NK-92 treated with Interleukin-12 subunit alpha and Interleukin-12 subunit beta, amount 100 ng/mL, for 24 hours (cell line): Measurements from ENCODE around the gene PRDM12.
"Not testable (repeated sequence)": the region's sequence is repeated elsewhere in the genome, so short reads cannot be mapped to it uniquely, and the experiment has no call there.

Experiments
- DNase-seq: peaks from one replicate; lab custom pipeline; 2025; lab: John Stamatoyannopoulos, UW

Gene PRDM12

DNA sequence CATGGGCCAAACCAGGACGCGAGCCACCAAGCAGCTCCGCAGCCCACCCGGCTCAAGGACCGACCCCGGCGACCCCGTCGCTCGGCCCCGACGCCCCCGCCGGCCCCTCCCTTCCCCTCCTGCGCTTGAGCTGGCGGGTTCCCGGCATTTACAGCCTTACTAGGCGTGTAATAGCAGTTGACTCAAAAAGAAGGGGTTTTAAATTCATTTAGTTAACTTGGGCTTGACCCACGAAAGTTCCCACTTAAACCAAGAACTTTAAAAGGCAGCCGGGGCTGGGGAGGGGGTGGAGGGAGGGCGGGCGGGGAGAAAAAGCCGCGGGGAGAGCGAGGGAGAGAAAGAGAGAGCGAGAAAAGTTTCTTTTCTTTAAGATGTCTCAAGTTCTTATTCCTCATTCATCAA, 636 bp downstream of the PRDM12 start:
- no peak for DNase-seq

DNA sequence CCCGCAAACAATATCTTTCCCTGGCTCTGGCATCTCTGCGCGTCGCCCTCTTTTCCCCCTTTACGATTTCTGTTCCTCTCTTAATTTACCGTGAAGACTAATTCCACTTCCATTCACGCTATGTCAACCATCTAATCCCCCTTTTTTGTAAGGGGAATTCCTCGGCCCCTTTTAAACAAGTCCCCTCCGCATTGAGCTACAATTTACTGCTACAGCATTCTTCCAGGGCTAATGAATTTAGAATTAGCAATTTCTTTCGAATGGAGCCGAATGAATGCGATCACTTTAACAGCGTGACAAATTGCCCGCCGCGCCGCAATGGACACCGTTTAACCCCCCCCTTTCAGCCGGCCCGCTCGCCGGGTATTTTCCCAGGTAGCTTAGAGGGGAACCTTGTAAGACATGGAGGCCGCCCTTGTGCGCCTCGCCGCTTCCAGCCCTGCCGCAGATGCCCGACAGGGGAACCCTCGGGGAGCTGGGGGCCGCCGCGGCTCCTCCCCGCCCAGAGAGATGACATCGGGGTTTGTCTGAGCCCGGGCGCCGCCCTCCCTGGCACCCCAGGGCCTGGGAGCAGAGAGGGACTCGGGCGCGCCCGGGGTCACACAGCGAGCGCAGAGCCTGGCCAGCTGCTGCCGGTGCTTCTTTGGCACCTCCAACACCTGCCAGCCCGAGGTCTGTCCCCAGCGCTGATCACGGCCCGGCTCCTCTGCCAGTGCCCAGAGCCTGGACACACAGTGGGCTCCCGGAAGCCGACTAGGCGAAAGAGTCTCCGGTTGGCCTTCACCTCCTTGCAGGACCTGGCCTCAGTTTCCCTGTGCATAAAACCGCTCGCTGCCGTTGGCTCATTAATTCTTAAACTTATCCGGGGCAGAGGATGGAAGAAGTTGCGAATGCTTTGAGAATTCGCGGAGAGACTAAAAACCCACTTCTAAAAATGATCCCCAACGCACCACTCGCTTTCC, 1.3 kb downstream of the PRDM12 start:
- DNase-seq: no peak

DNA sequence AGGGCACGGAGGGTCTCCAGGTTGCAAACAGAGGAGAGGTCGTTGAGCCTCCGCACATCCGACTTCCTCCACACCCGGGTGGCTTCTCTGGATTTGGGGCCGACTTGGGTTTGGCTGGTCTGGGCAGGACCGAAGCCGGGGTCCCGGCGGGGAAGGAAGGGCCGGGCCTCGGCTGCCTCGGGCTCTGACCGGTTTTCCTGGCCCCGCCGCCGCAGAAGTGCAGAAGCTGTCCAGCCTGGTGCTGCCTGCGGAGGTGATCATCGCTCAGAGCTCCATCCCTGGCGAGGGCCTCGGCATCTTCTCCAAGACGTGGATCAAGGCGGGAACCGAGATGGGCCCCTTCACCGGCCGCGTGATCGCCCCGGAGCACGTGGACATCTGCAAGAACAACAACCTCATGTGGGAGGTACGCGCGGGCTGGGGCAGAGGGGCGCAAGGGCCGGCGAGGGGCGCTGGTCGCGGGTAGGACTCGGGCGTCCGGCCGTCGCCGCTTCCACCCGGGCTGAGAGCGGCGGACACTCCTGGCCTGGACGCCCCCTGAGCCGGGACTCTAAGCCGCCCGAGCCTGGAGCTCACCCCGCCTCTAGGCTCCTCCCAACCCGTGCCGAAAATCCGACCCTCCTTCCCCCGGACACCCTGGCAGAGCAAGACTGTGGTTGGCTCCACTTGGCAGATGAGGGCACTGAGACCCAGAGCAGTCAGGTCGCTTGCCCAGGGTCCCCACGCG, 2.2 kb downstream of the PRDM12 start:
- no peak for DNase-seq

DNA sequence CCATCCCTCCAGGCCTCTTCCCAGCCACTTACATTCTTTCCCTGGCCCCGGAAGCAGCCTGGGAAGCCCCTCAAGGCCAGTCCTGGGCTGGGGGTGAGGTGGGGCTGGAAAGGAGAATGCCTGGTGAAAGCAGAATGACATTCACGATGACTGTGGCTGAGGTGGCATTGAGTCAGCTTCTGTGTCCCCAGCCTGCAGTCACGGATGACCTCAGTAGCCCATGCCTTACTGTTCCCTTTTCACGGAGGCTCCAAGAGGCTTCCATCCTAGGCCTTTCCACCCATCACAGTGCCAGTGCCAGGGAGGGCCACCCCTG, 2.7 kb downstream of the PRDM12 start:
- DNase-seq: no peak

DNA sequence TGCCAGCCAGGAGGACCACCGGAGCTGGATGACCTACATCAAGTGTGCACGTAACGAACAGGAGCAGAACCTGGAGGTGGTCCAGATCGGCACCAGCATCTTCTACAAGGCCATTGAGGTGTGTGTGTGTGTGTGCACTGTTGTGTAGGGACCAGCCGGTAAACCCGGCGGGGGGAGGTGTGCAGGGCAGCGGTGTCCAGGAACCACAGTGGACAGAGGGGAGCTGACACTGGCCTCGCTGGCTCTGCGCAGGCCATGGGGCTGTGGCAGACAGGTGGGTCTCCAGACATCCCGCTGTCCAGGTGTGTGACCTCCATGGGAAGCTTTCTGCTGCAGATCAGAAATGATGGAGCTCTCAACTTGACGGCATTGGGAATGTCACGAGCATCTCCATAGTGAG, 3.8 kb downstream of the PRDM12 start:
- no peak for DNase-seq

DNA sequence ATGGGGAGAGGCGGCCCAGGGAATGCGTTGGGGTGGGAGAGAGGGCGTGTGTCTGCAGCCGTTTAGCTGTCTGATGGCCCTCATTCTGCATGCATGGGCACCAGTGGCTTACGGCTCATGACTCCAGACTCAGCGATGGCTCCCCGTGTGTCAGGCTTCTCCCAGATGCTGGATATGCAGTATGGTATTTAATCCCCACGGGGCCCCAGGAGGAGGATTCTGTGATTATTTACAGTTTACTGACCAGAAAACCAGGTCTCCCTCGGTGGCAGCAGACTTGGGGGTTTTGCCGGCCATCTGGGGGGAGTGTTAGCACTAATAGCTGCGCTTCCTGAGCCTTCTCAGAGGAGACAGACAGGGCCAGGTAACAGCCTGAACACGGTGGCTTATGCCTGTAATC, 4.3 kb downstream of the PRDM12 start:
- no peak for DNase-seq

DNA sequence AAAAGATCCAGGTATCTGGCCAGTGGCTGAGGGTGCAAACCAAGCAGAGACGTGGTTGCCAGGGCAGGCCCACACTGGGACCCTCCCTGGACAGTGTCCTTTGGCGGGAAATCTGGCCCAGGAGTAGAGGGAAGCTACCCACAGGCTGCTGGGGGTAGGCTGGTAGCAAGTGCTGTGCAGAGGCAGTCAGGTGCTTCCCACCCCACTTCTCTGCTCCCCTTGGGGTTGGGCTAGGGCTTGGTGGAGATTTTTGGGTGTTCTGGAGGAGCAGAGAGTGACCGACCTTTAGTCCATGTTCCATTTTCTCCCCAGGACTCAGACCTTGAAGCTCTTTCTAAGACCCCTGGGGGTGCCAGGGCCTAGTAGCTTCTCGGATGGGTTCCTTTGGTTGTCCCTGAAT, 5.6 kb downstream of the PRDM12 start:
- DNase-seq: no peak

DNA sequence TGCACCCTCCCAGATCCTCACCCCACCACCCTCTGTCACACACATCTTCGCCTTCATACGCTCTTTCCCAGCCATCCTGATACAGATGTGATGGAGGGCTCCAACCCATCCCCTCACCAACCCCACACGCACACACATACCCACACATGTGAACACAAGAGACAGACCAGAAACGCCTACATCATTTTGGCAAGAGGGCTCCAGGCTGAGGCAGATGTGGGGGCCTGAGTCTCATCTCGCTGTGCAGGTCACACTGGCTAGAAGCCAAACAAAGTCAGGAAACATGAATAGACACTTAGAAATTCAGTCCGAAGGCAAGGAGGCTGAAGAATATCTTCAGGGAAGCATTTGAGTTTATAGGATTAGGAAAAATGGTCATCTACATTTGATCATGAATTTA, 6.2 kb downstream of the PRDM12 start:
- DNase-seq: no peak

DNA sequence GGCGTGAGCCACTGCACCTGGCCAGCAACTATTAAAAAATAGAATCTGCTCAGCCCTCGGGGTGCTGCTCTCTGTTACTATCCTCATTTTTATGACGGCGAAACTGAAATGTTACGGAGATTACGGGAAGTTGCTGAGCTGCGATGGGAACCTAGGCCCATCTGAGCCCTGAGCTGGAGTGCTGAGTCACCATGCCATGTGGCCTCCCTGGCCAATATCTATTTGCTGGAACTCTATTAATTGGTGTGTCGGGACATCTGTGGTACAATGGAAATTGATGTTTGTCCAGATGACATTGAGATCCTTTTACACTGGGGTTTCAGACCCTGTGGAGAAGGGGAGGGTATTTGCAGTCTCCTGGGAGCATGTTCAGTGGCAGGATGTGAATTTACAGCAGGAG, 8.1 kb downstream of the PRDM12 start:
- no peak for DNase-seq

DNA sequence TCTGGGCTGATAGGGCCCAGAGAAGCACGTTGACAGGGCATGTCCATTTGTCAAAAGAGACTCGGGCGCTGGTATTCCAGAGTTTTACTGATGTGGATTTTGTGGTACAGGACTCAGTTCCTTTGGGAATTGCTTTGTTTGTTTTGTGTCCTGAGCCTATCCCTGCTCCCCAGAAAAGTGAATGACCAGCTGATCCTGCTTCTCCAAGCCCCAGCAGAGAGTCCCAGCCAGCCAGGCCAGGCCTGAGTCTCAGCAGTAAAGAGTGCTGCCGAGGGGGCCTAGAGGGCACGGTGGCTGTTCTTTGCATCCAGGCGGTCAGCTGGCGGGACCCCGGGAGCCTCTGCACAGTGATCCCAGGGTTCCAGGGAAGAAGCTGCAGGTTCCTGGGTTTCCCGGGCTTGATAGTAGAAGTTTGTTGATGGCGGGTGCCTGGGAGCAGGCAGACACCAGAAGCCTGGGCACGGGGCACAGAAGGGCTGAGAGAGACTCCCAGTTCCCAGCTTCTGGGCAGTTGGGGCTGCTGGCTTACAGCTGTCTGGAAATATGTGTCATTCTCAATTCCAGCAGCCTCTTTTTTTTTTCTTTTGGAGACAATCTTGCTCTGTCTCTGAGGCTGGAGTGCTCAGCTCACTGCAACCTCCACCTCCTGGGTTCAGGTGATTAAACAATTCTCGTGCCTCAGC, 8.7 kb downstream of the PRDM12 start:
- no peak for DNase-seq

DNA sequence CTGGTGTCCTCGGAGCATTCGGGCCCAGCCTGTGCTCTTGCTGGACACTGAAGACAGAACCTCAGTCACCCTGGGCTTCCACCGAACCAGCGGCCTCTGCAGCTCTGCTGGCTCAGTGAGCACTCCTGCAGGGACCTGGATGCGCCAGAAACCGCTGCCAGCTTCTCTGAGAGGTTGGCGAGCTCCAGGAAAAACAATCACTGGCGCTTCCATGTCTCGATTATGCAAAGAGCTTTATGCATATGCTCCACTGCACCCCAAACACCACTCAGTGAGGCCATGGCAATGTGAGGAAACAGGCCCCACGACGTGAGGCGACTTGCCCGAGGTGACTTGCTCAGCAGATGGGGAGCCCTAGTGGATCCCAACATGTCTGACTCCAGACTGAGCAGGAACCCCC, 11.0 kb downstream of the PRDM12 start:
- no peak for DNase-seq

DNA sequence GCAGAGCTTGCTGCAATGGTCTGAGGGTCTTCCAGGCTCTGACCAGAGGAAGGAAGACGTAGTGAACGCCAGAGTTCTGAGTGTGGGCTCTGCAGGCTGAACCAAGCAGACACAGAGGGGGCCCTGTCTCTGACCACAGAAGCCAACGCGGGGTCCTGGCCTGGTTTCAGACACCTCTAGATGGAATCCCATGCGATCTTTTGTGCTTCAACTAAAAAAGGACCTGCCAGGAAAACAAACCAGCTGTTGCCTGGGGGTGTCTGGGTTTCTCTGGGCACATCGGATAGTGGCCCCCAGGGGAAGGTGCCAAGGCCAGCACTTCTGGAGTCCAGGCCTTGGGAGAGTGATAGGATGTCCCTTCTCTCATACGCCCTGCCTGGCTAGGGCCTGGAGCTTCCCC, 12.9 kb downstream of the PRDM12 start:
- DNase-seq: no peak

DNA sequence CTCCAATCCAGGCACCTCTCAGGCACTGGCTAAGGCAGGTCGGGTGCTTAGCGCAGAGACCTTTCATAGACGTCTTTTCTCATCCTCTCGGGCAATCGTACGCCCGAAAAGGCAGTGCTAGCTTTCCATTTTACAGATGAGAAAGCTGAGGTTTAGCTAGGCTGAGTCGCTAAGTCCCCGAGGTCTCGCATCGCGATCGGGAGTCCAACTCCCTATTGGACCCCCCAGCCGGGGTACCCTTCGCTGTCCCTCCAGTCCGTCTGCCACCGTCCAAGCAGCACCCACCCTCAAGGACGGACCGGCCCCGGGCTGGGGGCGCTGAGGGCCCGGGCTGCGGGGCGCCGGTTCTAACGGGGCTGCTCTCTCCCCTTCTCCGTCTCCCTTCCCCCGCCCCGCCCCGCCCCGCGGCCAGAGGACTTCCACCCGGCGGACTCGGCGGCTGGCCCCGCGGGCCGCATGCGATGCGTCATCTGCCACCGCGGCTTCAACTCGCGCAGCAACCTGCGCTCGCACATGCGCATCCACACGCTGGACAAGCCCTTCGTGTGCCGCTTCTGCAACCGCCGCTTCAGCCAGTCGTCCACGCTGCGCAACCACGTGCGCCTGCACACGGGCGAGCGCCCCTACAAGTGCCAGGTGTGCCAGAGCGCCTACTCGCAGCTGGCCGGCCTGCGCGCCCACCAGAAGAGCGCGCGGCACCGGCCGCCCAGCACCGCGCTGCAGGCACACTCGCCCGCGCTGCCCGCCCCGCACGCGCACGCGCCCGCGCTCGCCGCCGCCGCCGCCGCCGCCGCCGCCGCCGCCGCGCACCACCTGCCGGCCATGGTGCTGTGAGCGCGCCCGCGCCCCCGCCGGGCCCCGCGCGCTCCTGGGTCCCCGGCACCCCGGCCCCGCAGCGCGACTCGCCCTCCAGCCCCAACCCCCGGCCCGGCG, 16.7 kb downstream of the PRDM12 start:
- DNase-seq: peak; percentile 53

DNA sequence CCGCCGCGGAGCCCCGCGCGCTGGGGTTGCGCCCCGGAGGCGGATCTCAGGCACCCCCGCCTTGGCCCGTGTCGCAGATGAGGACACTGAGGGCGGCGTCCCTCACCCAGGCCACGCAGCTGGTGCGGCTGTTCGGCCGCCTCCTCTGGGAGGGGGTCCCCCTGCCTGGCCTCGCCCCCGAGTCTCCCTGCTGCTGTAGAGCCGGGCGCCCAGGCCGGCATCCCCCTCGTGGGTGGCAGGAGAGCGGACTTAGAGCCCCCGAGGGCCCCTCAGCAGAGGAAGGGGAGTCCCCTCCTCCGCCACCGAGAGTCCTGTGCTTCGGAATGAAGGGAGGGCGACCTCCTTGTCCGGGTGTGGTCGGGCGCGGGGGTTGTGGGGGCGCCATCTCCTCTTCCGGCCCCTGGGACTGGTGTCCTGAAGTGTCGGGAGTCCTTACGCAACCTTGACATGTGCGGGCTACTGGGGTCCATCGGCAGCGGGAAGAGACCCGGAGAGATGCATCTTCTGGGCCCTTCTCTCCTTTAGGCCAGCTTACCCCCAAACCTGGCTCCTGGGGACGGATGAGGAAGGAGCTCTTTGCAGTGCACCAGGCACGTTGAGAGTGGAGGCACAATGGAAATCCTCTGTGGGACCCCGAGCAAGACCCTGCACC, 17.5 kb downstream of the PRDM12 start:
- DNase-seq: no peak

DNA sequence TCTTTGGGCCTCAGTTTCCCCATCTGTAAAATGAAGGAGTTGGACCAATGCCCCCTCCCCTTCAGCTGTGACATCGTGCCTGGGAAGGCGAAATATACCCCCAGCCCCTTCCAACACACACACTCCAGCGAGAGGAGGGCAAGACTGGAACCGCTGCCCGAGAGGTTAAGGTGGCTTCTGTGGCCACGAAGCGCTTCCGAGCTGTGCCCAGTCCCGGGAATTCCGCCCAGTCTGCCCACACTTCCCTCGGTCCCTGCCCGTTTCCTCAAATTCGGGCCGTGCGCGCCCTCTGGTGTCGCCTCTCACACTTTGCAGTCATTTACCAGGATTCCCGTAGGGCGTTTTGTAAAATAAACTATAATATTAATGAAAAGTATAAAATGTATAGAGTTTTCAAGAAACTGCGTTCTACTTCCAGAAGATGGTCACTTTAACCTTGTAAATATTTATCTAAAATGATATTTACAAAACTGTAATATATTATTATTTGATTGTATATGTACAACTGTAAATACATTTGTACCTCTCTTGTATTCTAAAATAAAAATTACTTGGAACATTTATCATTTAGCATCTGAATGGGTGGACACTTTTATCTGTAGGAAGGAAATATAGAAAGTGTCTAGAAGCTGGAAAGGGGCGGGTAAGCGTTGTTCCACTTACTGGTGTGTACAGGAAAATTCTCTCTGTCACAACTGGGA, 18.2 kb downstream of the PRDM12 start:
- DNase-seq: peak; percentile 12

DNA sequence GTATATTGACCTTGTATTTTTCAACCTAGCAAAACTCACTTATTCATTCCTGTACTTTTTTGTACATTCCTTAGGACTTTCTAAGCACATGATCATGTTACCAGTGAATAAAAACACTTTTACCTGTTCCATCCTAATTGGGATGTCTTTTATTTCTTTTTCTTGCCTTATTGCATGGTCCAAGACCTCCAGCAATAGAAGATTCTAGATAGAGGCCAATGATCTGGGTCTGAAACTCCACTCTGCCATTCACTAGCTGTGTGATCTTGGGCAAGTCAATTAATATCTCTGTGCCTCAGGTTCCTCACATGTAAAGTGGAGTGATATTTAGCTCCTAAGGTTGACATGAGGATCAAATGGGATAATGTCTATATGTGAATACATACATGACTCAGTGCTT, 20.7 kb downstream of the PRDM12 start:
- no peak for DNase-seq

DNA sequence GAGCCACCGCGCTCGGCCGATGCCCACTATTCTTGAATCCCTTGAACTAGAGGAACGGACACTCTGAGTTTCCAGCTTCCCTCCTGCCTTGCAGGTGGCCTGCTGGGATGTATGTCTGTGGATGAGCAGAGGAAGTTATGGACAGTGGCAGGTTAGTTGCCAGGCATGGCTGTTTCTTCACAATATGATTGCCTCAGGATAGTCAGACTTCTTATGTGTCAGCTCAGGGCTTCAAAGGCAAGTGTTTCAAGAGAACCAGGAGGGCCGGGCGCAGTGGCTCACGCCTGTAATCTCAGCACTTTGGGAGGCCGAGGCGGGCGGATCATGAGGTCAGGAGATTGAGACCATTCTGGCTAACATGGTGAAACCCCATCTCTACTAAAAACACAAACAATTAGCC, 21.6 kb downstream of the PRDM12 start:
- DNase-seq: not testable (repeated sequence)

DNA sequence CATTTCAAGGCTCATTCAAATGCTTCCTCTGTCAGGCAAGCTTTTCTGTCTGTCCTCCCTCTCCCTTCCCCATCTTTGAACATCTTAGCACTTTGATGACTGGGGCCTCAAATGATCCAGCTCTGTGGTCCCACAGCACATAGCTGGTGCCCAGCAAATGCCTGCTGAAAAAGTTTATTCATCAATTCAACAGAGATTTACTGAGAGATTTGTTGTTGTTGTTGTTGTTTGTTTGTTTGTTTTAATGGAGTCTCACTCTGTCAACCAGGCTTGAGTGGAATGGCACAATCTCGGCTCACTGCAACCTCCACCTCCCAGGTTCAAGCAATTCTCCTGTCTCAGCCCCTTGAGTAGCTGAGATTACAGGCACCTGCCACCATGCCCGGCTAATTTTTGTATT, 23.2 kb downstream of the PRDM12 start:
- DNase-seq: no peak

DNA sequence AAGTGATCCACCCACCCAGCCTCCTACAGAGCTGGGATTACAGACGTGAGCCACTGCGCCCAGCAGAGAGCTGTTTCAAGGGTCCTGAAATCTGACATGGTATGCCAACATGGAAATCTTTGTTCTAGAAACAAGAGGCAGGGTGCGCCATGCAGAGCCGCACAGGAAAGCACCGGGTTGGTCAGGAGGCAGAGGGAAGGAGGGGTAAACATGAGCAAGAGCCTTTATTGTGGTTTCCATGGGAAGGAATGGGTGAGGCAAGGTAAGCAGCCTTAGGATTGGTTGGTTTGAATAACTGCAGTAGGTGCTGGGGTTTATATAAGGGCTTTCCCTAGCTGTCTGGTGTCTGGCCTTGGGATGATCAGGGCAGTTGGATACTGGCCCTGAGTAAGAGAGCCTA, 23.7 kb downstream of the PRDM12 start:
- DNase-seq: no peak

DNA sequence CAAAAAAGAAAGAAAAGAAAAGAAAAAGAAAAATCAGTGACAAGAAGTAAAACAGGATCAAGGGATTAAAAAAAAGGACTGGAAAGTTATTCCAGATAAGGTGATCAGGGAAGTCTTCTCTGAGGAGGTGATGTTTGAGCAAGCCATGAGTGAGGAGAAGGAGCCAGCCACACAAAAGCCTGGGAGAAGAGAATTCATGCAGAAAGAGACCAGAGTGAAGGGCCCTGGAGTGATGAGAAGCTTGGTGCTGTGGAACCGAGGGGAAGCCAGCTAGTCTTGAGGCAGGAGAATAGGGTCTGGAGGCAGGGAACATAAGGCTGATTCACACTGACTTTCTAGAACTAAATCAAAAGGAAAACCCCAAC, 25.2 kb downstream of the PRDM12 start:
- DNase-seq: no peak
